HTR-8/SVneo (cell line): ENCODE measurements around the gene HAVCR1.
"Not testable (repeated sequence)": the region's sequence is repeated elsewhere in the genome, so short reads cannot be mapped to it uniquely, and the experiment has no call there.

ENCODE experiments used
- DNase-seq: peaks from one replicate; pipeline ENCODE4 v3.0.0; 2011; ENCODE audit warnings: low spot score, mixed read lengths; ENCODE audit not compliant: insufficient read length
- FAIRE-seq: peaks from 2 replicates; lab custom pipeline; 2011; peaks lifted over from hg19 to GRCh38; lab: Jason Lieb, UNC

Gene HAVCR1

GRCh38 chr5:157014143-157014542 is 44.8 kb downstream of the HAVCR1 start:
- not testable (repeated sequence) for FAIRE-seq, DNase-seq

GRCh38 chr5:157006262-157006661 is 52.7 kb downstream of the HAVCR1 start:
- no peak for FAIRE-seq

GRCh38 chr5:157004893-157005551 is 53.9 kb downstream of the HAVCR1 start:
- FAIRE-seq = no peak
- no peak for DNase-seq

More at GRCh38 chr5:157006262-157006661, 52.7 kb downstream of the HAVCR1 start:
- DNase-seq = no peak

- no peak for DNase-seq
These were observed 67.2 kb downstream of the HAVCR1 start for GRCh38 chr5:156991714-156992113.

GRCh38 chr5:156984064-156984463 is 74.9 kb downstream of the HAVCR1 start:
- FAIRE-seq (no peak), DNase-seq (no peak)

More at GRCh38 chr5:156991714-156992113, 67.2 kb downstream of the HAVCR1 start:
- FAIRE-seq = no peak

- DNase-seq (no peak), FAIRE-seq (no peak)
These were observed 77.4 kb downstream of the HAVCR1 start for GRCh38 chr5:156981481-156981880.
